Measurements from ENCODE around the gene LPA. TPM values are rescaled to one million over a fixed set of nuclear protein-coding genes. Genes with fewer than 3 reads are reported as not detected.

LPA gene
- total RNA-seq, 1 experiment from 2014 or later, result not detected

DNA sequence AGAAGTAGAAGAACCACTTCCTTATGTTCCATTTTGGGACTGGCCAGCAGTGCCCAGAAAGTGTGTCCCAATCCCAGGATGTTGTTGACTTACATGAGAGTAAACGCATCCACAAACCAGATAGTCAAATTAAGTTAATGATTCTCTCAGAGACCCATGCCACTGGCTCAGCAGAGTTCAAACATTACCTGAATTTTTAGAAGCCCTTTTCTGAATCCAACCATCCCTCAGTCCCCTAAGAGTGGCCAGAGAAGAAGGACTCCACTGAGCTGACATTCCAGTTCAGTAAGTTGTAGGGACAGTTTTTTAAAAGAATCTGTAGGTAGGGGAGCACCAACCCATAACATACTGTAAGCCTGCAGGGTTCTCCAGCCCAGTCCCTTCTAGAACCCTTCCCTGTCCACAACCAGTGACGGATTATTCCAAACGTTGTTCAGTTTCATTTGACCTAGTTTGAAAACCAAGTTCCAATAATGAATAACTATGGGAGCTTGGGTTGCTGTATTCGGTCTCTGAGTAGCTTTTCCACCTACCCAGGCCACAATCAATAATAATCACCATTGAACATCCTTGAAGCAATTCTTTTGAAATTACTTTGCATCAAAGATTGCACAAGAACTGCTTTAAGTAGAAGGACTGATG lies 153.0 kb downstream of the LPA start:
- intact Hi-C loops (cut with micrococcal nuclease), result loop anchor here (10.0 kb wide), 1 partner anchor 46 kb away; no protein-coding TSS in a partner anchor
- ChIA-PET POLR2A (ENCODE audit: unreplicated experiment) (interaction anchor here (0.6 kb wide), 1 partner anchor 167 kb away, joined by 7 read pairs; no protein-coding TSS in a partner anchor), CTCF (interaction anchor here (0.7 kb wide), 1 partner anchor 56 kb away, joined by 4 read pairs; no protein-coding TSS in a partner anchor)
- DNase-seq, result no peak
- Histone ChIP-seq H3F3A (ENCODE audit: low read length, unreplicated experiment) (no peaks in the 10 kb centered on the region), H4K20me1 (ENCODE audit: low read length) (no peaks in the 10 kb centered on the region), H3K4me2 (ENCODE audit: low read length) (no peak overlapping the region), H2AFZ (ENCODE audit: low read length) (no peak overlapping the region), H3K27ac (ENCODE audit: low read length) (no peak overlapping the region), H3K9me3 (ENCODE audit: low read length) (no peaks in the 10 kb centered on the region), H3K36me3 (ENCODE audit: low read depth, low read length) (no peaks in the 10 kb centered on the region), H3K4me1 (ENCODE audit: insufficient read depth, low read length) (peaks cover 11% of the 10 kb centered on the region), H3K9ac (ENCODE audit: low read length) (no peak overlapping the region), H3K4me3 (ENCODE audit: low read length) (no peak overlapping the region), H3K9me2 (replicated peaks; ENCODE audit: low read length) (no peaks in the 10 kb centered on the region), H3K27me3 (ENCODE audit: low read length) (no peaks in the 10 kb centered on the region), H3K79me2 (ENCODE audit: low read length) (no peaks in the 10 kb centered on the region)
- ATAC-seq, result no peak
- BruUV-seq (replicated peaks), result no TSS peak
- no peak for TF ChIP-seq EZH2phosphoT487 (IDR thresholded peaks at IDR 0.05; ENCODE audit: borderline replicate concordance, low read length)
- TF ChIP-seq EZH2 (IDR thresholded peaks at IDR 0.05; ENCODE audit: low read length, unreplicated experiment), result no peak
- TF ChIP-seq, protein P1, sequence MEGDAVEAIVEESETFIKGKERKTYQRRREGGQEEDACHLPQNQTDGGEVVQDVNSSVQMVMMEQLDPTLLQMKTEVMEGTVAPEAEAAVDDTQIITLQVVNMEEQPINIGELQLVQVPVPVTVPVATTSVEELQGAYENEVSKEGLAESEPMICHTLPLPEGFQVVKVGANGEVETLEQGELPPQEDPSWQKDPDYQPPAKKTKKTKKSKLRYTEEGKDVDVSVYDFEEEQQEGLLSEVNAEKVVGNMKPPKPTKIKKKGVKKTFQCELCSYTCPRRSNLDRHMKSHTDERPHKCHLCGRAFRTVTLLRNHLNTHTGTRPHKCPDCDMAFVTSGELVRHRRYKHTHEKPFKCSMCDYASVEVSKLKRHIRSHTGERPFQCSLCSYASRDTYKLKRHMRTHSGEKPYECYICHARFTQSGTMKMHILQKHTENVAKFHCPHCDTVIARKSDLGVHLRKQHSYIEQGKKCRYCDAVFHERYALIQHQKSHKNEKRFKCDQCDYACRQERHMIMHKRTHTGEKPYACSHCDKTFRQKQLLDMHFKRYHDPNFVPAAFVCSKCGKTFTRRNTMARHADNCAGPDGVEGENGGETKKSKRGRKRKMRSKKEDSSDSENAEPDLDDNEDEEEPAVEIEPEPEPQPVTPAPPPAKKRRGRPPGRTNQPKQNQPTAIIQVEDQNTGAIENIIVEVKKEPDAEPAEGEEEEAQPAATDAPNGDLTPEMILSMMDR (conservative IDR thresholded peaks at IDR 0.05; ENCODE audit: low read depth, low read length), result no peak

DNA sequence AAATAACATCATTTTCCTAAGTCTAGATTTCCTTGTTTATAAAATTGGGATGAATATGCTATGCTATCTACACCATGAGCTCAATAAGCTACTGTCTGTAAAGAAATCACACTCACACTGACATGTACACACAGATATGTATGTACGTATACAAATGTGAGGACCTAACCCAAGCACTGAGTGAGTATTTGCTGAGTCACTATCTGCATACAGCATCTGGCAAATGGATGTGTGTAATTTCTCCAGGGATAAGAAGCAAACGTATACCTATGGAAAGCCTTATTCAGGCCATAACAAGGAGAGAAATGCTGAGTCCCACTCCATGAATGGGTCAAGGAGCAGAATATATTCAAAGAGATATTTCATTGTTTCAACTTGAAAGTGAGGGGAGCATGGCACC lies 153.9 kb downstream of the LPA start:
- ChIA-PET POLR2A (ENCODE audit: unreplicated experiment) (interaction anchor here (0.6 kb wide), 1 partner anchor 168 kb away, joined by 7 read pairs; no protein-coding TSS in a partner anchor), CTCF (no interaction called here)
- Histone ChIP-seq H3K4me1 (ENCODE audit: insufficient read depth, low read length) (peaks cover 11% of the 10 kb centered on the region), H3K9me3 (ENCODE audit: low read length) (no peaks in the 10 kb centered on the region), H4K20me1 (ENCODE audit: low read length) (no peaks in the 10 kb centered on the region), H3K4me2 (ENCODE audit: low read length) (no peak overlapping the region), H3K27ac (ENCODE audit: low read length) (peak overlapping the region; percentile 25), H3K4me3 (ENCODE audit: low read length) (no peak overlapping the region), H3K36me3 (ENCODE audit: low read depth, low read length) (no peaks in the 10 kb centered on the region), H3K79me2 (ENCODE audit: low read length) (no peaks in the 10 kb centered on the region), H3K27me3 (ENCODE audit: low read length) (no peaks in the 10 kb centered on the region), H3F3A (ENCODE audit: low read length, unreplicated experiment) (no peaks in the 10 kb centered on the region), H3K9ac (ENCODE audit: low read length) (no peak overlapping the region), H2AFZ (ENCODE audit: low read length) (no peak overlapping the region), H3K9me2 (replicated peaks; ENCODE audit: low read length) (no peaks in the 10 kb centered on the region)
- TF ChIP-seq, protein P1 (conservative IDR thresholded peaks at IDR 0.05; ENCODE audit: low read depth, low read length), result no peak
- TF ChIP-seq EZH2 (IDR thresholded peaks at IDR 0.05; ENCODE audit: low read length, unreplicated experiment) (no peak), EZH2phosphoT487 (IDR thresholded peaks at IDR 0.05; ENCODE audit: borderline replicate concordance, low read length) (no peak)
- BruUV-seq (replicated peaks), result no TSS peak
- DNase-seq (peak; percentile 68), ATAC-seq (peak; percentile 81)
- intact Hi-C loops (cut with micrococcal nuclease), result loop anchor here (10.0 kb wide), 1 partner anchor 45 kb away; no protein-coding TSS in a partner anchor

DNA sequence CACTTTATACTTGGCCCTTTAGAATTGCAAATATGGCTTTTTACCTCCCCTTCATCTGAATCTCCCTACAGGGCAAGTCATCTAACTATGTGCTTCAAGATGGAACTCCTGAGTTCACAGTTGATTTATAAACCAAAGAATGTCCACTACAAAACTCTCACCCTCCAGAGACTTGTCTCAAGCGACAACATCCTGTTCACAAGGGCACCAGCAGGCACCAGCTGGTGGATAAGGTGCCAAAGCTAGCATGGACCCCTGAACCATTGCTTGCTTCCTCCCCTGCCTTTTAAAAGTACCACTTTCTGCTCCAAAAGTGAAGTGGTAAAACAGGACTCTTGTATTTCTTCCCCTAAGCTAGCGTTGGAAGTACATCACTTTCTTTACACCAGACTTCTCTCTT lies 154.5 kb downstream of the LPA start:
- Histone ChIP-seq H2AFZ (ENCODE audit: low read length) (no peak overlapping the region), H3K27me3 (ENCODE audit: low read length) (no peaks in the 10 kb centered on the region), H3K4me1 (ENCODE audit: insufficient read depth, low read length) (peaks cover 11% of the 10 kb centered on the region), H3K9me2 (replicated peaks; ENCODE audit: low read length) (no peaks in the 10 kb centered on the region), H3K9ac (ENCODE audit: low read length) (no peak overlapping the region), H3K4me2 (ENCODE audit: low read length) (no peak overlapping the region), H4K20me1 (ENCODE audit: low read length) (no peaks in the 10 kb centered on the region), H3K4me3 (ENCODE audit: low read length) (no peak overlapping the region), H3F3A (ENCODE audit: low read length, unreplicated experiment) (no peaks in the 10 kb centered on the region), H3K79me2 (ENCODE audit: low read length) (no peaks in the 10 kb centered on the region), H3K36me3 (ENCODE audit: low read depth, low read length) (no peaks in the 10 kb centered on the region), H3K27ac (ENCODE audit: low read length) (no peak overlapping the region), H3K9me3 (ENCODE audit: low read length) (no peaks in the 10 kb centered on the region)
- no peak for DNase-seq
- ChIA-PET CTCF (no interaction called here), POLR2A (ENCODE audit: unreplicated experiment) (no interaction called here)
- intact Hi-C loops (cut with micrococcal nuclease), result loop anchor here (10.0 kb wide), 1 partner anchor 45 kb away; no protein-coding TSS in a partner anchor
- BruUV-seq (replicated peaks), result no TSS peak
- ATAC-seq, result no peak
- TF ChIP-seq, protein P1 (conservative IDR thresholded peaks at IDR 0.05; ENCODE audit: low read depth, low read length), result no peak
- no peak for TF ChIP-seq EZH2 (IDR thresholded peaks at IDR 0.05; ENCODE audit: low read length, unreplicated experiment)
- no peak for TF ChIP-seq EZH2phosphoT487 (IDR thresholded peaks at IDR 0.05; ENCODE audit: borderline replicate concordance, low read length)

Measured in PC-3 (cell line).